HG03558 (cell line): ENCODE data around the gene PRAMEF27.
"Not testable (repeated sequence)": the region's sequence is repeated elsewhere in the genome, so short reads cannot be mapped to it uniquely, and the experiment has no call there.

Experiments used
- ATAC-seq: cut with Tn5 transposase; IDR thresholded peaks from one replicate; pipeline ENCODE4 v1.9.1; 2021; ENCODE audit warnings: moderate number of reproducible peaks; ENCODE audit not compliant: unreplicated experiment; ENCODE audit errors: extremely low read depth

The PRAMEF27 gene

GRCh38 chr1:13056475-13056874 is at the start of gene PRAMEF27:
PRAMEF27 (minus strand) TSS chr1:13056575; CDS start chr1:13053659, 2,916 bp downstream.
- ATAC-seq, result not testable (repeated sequence)

GRCh38 chr1:13070474-13070873 is 14.1 kb upstream of the PRAMEF27 start, which contains the start of gene PRAMEF25:
PRAMEF25 (plus strand) TSS chr1:13070774; CDS start chr1:13073694, 2,920 bp downstream.
- not testable (repeated sequence) for ATAC-seq

GRCh38 chr1:13019846-13020245 is 36.5 kb downstream of the PRAMEF27 start:
- not testable (repeated sequence) for ATAC-seq

- not testable (repeated sequence) for ATAC-seq
Measured at GRCh38 chr1:13011932-13012331, 44.4 kb downstream of the PRAMEF27 start.

- ATAC-seq, result not testable (repeated sequence)
Measured at GRCh38 chr1:13009348-13009747, 47.0 kb downstream of the PRAMEF27 start.

- ATAC-seq, result not testable (repeated sequence)
Measured at GRCh38 chr1:13005732-13006131, 50.6 kb downstream of the PRAMEF27 start.
